K562 (cell line): ENCODE data around the gene NUDCD3. TPM values are rescaled to one million over a fixed set of nuclear protein-coding genes. Genes with fewer than 3 reads are reported as not detected.

Source experiments
- ATAC-seq: fragments of 200-7000 bp; cut with Tn5 transposase; 3 replicates; pipeline ENCODE4 v1.9.1; 2020; ENCODE audit warnings: moderate library complexity
- BruUV-seq: library from RNA; stranded (reverse); fragments of 400-500 nt; replicated peaks from 2 replicates; lab custom pipeline; 2021; lab: Mats Ljungman, UMichigan
- CTCF ChIA-PET: fragments of 300-600 bp; formaldehyde crosslinking; extraction: SDS; loops from one replicate; lab custom pipeline; 2021; ENCODE audit warnings: low intra/inter-chr PET ratio; lab: Yijun Ruan, JAX
- POLR2A ChIA-PET: fragments of 300-600, 350-650 bp; sonication (Branson Sonifier 250); formaldehyde crosslinking; extraction: SDS; loops from one replicate; lab custom pipeline; 2021; ENCODE audit warnings: antibody characterized with exemption, inconsistent platforms; lab: Yijun Ruan, JAX
- DNase-seq, 4 experiments: peaks; one replicate each; pipeline versions ENCODE4 v3.0.0 to v3.0.0-alpha.2; 2011 to 2018; ENCODE audit warnings: low spot score in 3 of 4, mixed read lengths in 3 of 4; ENCODE audit errors: extremely low read depth in 1 of 4
- FAIRE-seq: peaks from 2 replicates; lab custom pipeline; 2011; peaks lifted over from hg19 to GRCh38; lab: Jason Lieb, UNC
- H2AFZ ChIP-seq: 2 replicates; pipeline ENCODE4 v1.6.0; 2011; ENCODE audit warnings: low read depth, low read length, control low read depth, inconsistent platforms
- H3K27ac ChIP-seq: fragments of 200-600 bp; 3 replicates; pipeline ENCODE4 v1.8.0; 2011; ENCODE audit warnings: low read depth, mild to moderate bottlenecking, control low read depth, inconsistent platforms, low read length, moderate library complexity, mixed read lengths; ENCODE audit errors: extremely low read depth
- H3K27me3 ChIP-seq, 2 experiments: fragments of 300-600 bp in 1 of 2; 2 replicates in 1 of 2; 3 replicates in 1 of 2; pipeline versions ENCODE4 v1.6.0 to v1.8.0; 2011; ENCODE audit warnings: inconsistent platforms in 2 of 2, low read length in 2 of 2, mild to moderate bottlenecking in 1 of 2, mixed read lengths in 1 of 2, moderate library complexity in 1 of 2; ENCODE audit not compliant: control insufficient read depth in 2 of 2, insufficient read depth in 2 of 2
- H3K36me3 ChIP-seq: fragments of 300-600 bp; 3 replicates; pipeline ENCODE4 v1.8.0; 2011; ENCODE audit warnings: mild to moderate bottlenecking, low read length, inconsistent platforms; ENCODE audit not compliant: control insufficient read depth, insufficient read depth
- H3K4me1 ChIP-seq, 2 experiments: fragments of 200-600 bp in 1 of 2; replicated peaks in 1 of 2; 2 replicates in 1 of 2; 3 replicates in 1 of 2; pipeline versions ENCODE4 v1.5.1 to v1.8.0; 2011; ENCODE audit warnings: inconsistent platforms in 2 of 2, low read length in 2 of 2, mild to moderate bottlenecking in 1 of 2, mixed read lengths in 1 of 2, moderate library complexity in 1 of 2; ENCODE audit not compliant: control insufficient read depth in 2 of 2, insufficient read depth in 2 of 2
- H3K4me2 ChIP-seq: 2 replicates; pipeline ENCODE4 v1.6.1; 2011; ENCODE audit warnings: low read length, control low read depth, inconsistent platforms, mixed read lengths; ENCODE audit not compliant: insufficient read depth
- H3K4me3 ChIP-seq: fragments of 200-600 bp; sonication (generic), shearing (Covaris generic); 2 replicates; pipeline ENCODE4 v1.5.1; 2016; ENCODE audit warnings: control low read depth, inconsistent platforms
- H3K79me2 ChIP-seq: fragments of 200-600 bp; 3 replicates; pipeline ENCODE4 v1.8.0; 2011; ENCODE audit warnings: low read length, inconsistent platforms; ENCODE audit not compliant: control insufficient read depth, insufficient read depth
- H3K9ac ChIP-seq, 2 experiments: 2 replicates each; pipeline versions ENCODE4 v1.6.0 to v1.6.1; 2011; ENCODE audit warnings: low read depth in 2 of 2, low read length in 2 of 2, control low read depth in 1 of 2, inconsistent platforms in 1 of 2, mild to moderate bottlenecking in 1 of 2, mixed read lengths in 1 of 2; ENCODE audit not compliant: insufficient read depth in 1 of 2
- H3K9me1 ChIP-seq: one replicate; pipeline ENCODE4 v1.6.0; 2011; ENCODE audit warnings: inconsistent platforms, mild to moderate bottlenecking, low read length, moderate library complexity; ENCODE audit not compliant: control insufficient read depth, insufficient read depth
- H3K9me3 ChIP-seq: replicated peaks from 2 replicates; pipeline ENCODE4 v1.5.1; 2011; ENCODE audit warnings: low read depth, low read length, inconsistent platforms; ENCODE audit not compliant: control insufficient read depth, insufficient read depth
- H4K20me1 ChIP-seq: replicated peaks from 2 replicates; pipeline ENCODE4 v1.6.1; 2011; ENCODE audit warnings: low read length, inconsistent platforms, mixed read lengths; ENCODE audit not compliant: control insufficient read depth, insufficient read depth
- ARID1B ChIP-seq: fragments of 450-650 bp; IDR thresholded peaks from 2 replicates; pipeline ENCODE4 v1.6.1; 2016; ENCODE audit warnings: antibody characterized with exemption, mild to moderate bottlenecking, inconsistent platforms
- ATF1 ChIP-seq, 2 experiments: fragments of 450-650 bp in 1 of 2; IDR thresholded peaks; 2 replicates each; pipeline ENCODE4 v1.6.1; 2016; ENCODE audit warnings: missing compliant biosample characterization in 1 of 2, missing genetic modification characterization in 1 of 2
- CCNT2 ChIP-seq: IDR thresholded peaks from 2 replicates; pipeline ENCODE4 v1.6.1; 2011; ENCODE audit warnings: borderline replicate concordance, low read depth, mild to moderate bottlenecking, moderate library complexity, mixed read lengths, low read length; ENCODE audit not compliant: insufficient read length; ENCODE audit errors: extremely low read depth
- EP300 ChIP-seq: IDR thresholded peaks from 2 replicates; pipeline ENCODE4 v1.6.1; 2012; ENCODE audit warnings: low read length, improper control_type of control experiment
- HEY1 ChIP-seq: fragments of 250-450 bp; sonication (Bioruptor Pico); IDR thresholded peaks from 2 replicates; pipeline ENCODE4 v1.5.0; 2020; ENCODE audit warnings: mild to moderate bottlenecking, moderate library complexity, borderline replicate concordance
- KLF1 ChIP-seq: fragments of 450-650 bp; IDR thresholded peaks from 2 replicates; pipeline ENCODE4 v1.6.1; 2016; ENCODE audit warnings: missing genetic modification characterization, missing compliant biosample characterization
- MBD1 ChIP-seq: fragments of 250-450 bp; sonication (Bioruptor Pico); IDR thresholded peaks from 2 replicates; pipeline ENCODE4 v1.8.0; 2022; ENCODE audit warnings: inconsistent platforms
- NR4A1 ChIP-seq, 2 experiments: fragments of 250-450 bp in 1 of 2; fragments of 450-650 bp in 1 of 2; sonication (Bioruptor Pico) in 1 of 2; IDR thresholded peaks; 2 replicates each; pipeline versions ENCODE4 v1.4.0 to v1.6.1; 2016 to 2020; ENCODE audit warnings: mild to moderate bottlenecking in 2 of 2, missing compliant biosample characterization in 1 of 2, missing genetic modification characterization in 1 of 2, moderate library complexity in 1 of 2
- PRMT5 ChIP-seq: sonication (generic); formaldehyde crosslinking; IDR thresholded peaks from 2 replicates; pipeline ENCODE4 v1.5.0; 2020; ENCODE audit warnings: missing genetic modification reagents
- RNF219 ChIP-seq: fragments of 250-450 bp; sonication (Bioruptor Pico); IDR thresholded peaks from 2 replicates; pipeline ENCODE4 v1.5.0; 2022; ENCODE audit warnings: mild to moderate bottlenecking
- TARDBP ChIP-seq: fragments of 450-650 bp; IDR thresholded peaks from 2 replicates; pipeline ENCODE4 v1.6.1; 2016
- TRIM28 ChIP-seq: fragments of 450-650 bp; IDR thresholded peaks from 2 replicates; pipeline ENCODE4 v1.6.1; 2017
- ZNF174 ChIP-seq: fragments of 250-450 bp; sonication (Bioruptor Pico); IDR thresholded peaks from 2 replicates; pipeline ENCODE4 v1.4.0; 2020; ENCODE audit warnings: mild to moderate bottlenecking
- ZNF512 ChIP-seq: IDR thresholded peaks from 2 replicates; pipeline ENCODE4 v1.6.1; 2016; ENCODE audit warnings: missing genetic modification characterization, missing compliant biosample characterization
- WGBS: fragments of 100-300 bp; shearing (Covaris generic); methylation state at CpG from one replicate; pipeline ENCODE4 v1.1.6; 2016; ENCODE audit warnings: low coverage, mixed read lengths; ENCODE audit not compliant: insufficient coverage; ENCODE audit errors: missing lambda C conversion rate; 5-methylcytosine and 5-hydroxymethylcytosine counted together
- in situ Hi-C: fragments of 300-500 bp; cut with MboI; formaldehyde crosslinking; loops from 4 replicates; pipeline ENCODE4 v1.15.0; 2018; ENCODE audit warnings: inconsistent platforms, mixed read lengths
- intact Hi-C: fragments of 100-400 bp; cut with micrococcal nuclease; formaldehyde crosslinking; loops from 2 replicates; pipeline ENCODE4 v1.14.2; 2022
- polyA plus RNA-seq, 8 experiments: library from polyadenylated mRNA; depleted of rRNA in 4 of 8; stranded (reverse) in 5 of 8; unstranded in 3 of 8; fragments of >200 nt; fragmentation: Nextera tagmentation in 2 of 8; fragmentation: Illumina TruSeq in 1 of 8; extraction: Ambion mirVana in 2 of 8; extraction: Trizol in 1 of 8; gene quantifications; 2 replicates each; pipeline versions ENCODE4 v1.2.1 to v1.2.3, GENCODE V29; 2011 to 2014; ENCODE audit warnings: inconsistent platforms in 1 of 8, missing spikeins in 1 of 8
- total RNA-seq, 7 experiments: library from RNA; depleted of rRNA in 6 of 7; stranded (reverse); fragments of >200 nt in 6 of 7; fragmentation: Illumina TruSeq in 2 of 7; extraction: Trizol in 2 of 7; gene quantifications; 2 replicates each; pipeline versions ENCODE4 v1.2.1 to v1.2.3, GENCODE V29; 2011 to 2021; ENCODE audit warnings: low replicate concordance in 1 of 7

Gene NUDCD3
- total and polyA plus RNA-seq, 9 of the 15 experiments (the other 6 are each of a cell fraction or from before 2014, with no cell fraction given), result 24.8 to 64.2 (median 42.6) TPM

- H3K9ac ChIP-seq, result peak overlapping the region in 1 of 2 experiments; percentile 21; a peak in 1 of 4 replicates
- H3K4me1 ChIP-seq, result peaks cover 4 to 10% of the 10 kb centered on the region in 2 experiments; a peak in 4 of 5 replicates
- H3K4me3 ChIP-seq, result no peak overlapping the region
- no peaks in the 10 kb centered on the region for H3K9me1 ChIP-seq
- CTCF ChIA-PET, result no interaction called here
- H3K27me3 ChIP-seq, result no peaks in the 10 kb centered on the region
- H3K36me3 ChIP-seq, result peaks cover 62% of the 10 kb centered on the region
- 85% methylated on average over 4 of the region's 4 CpGs for WGBS
- no peak overlapping the region for H2AFZ ChIP-seq
- ATAC-seq, result no peak
- H3K4me2 ChIP-seq, result no peak overlapping the region
- no peak for FAIRE-seq
- peaks cover 2% of the 10 kb centered on the region; the same call in 1 of the 2 replicates for H4K20me1 ChIP-seq
- H3K27ac ChIP-seq, result no peak overlapping the region
- peaks cover 57% of the 10 kb centered on the region for H3K79me2 ChIP-seq
- intact Hi-C loops, result loop anchor here (10.0 kb wide), 1 partner anchor 62 kb away; no protein-coding TSS in a partner anchor
- in situ Hi-C loops, result no loop called here
- POLR2A ChIA-PET, result interaction anchor here (0.8 to 1.0 kb wide), 3 partner anchors 9 to 25 kb away, joined by 3 to 4 read pairs (median 4); partner anchors contain the start of gene NUDCD3
- no peak for DNase-seq
- TF ChIP-seq HEY1 (CRISPR knock-in tag), result no peak
- TF ChIP-seq CCNT2, result no peak
- TF ChIP-seq ZNF512 (tag), result no peak
- TF ChIP-seq KLF1 (tag), result no peak
- no peak for TF ChIP-seq RNF219 (CRISPR knock-in tag)
- TF ChIP-seq ATF1 (CRISPR knock-in tag; IDR thresholded peaks at IDR 0.05), result no peak
- no peak for TF ChIP-seq ATF1 (tag; IDR thresholded peaks at IDR 0.05)
- no peak for TF ChIP-seq TRIM28
- TF ChIP-seq PRMT5 (CRISPR knock-in tag), result no peak
- no peak for TF ChIP-seq NR4A1 (CRISPR knock-in tag; IDR thresholded peaks at IDR 0.05)
- no peak for TF ChIP-seq NR4A1 (tag; IDR thresholded peaks at IDR 0.05)
- TF ChIP-seq ARID1B, result no peak
- TF ChIP-seq ZNF174, result no peak
- TF ChIP-seq MBD1 (CRISPR knock-in tag), result no peak
- no peak for TF ChIP-seq TARDBP
- no peak for TF ChIP-seq EP300
- TF ChIP-seq, all 486 proteins: peak for 0
- BruUV-seq, result no TSS peak
- H3K9me3 ChIP-seq, result no peaks in the 10 kb centered on the region
These were observed 23.9 kb downstream of the NUDCD3 start for GRCh38 chr7:44466300-44467216.
